AG09309 (cell line): Measurements from ENCODE around the gene FNDC3B.

ENCODE experiments used
- DNase-seq: peaks from one replicate; pipeline ENCODE4 v3.0.0-alpha.2; 2010; ENCODE audit warnings: low read depth
- H3K4me3 ChIP-seq: 2 replicates; pipeline ENCODE4 v1.5.1; 2011; ENCODE audit warnings: mild to moderate bottlenecking, low read depth, low read length, moderate library complexity; ENCODE audit not compliant: control insufficient read depth
- TF ChIP-seq, protein P1 (sequence below): IDR thresholded peaks from 2 replicates; pipeline ENCODE4 v1.5.1; 2011; ENCODE audit warnings: mild to moderate bottlenecking, low read depth, low read length, inconsistent platforms; ENCODE audit not compliant: insufficient read depth, control insufficient read depth; ENCODE audit errors: missing control alignments

The FNDC3B gene

GRCh38 chr3:172315401-172316091 is 276.2 kb downstream of the FNDC3B start:
- no peak for DNase-seq
- H3K4me3 ChIP-seq: no peak overlapping the region
- TF ChIP-seq, protein P1, sequence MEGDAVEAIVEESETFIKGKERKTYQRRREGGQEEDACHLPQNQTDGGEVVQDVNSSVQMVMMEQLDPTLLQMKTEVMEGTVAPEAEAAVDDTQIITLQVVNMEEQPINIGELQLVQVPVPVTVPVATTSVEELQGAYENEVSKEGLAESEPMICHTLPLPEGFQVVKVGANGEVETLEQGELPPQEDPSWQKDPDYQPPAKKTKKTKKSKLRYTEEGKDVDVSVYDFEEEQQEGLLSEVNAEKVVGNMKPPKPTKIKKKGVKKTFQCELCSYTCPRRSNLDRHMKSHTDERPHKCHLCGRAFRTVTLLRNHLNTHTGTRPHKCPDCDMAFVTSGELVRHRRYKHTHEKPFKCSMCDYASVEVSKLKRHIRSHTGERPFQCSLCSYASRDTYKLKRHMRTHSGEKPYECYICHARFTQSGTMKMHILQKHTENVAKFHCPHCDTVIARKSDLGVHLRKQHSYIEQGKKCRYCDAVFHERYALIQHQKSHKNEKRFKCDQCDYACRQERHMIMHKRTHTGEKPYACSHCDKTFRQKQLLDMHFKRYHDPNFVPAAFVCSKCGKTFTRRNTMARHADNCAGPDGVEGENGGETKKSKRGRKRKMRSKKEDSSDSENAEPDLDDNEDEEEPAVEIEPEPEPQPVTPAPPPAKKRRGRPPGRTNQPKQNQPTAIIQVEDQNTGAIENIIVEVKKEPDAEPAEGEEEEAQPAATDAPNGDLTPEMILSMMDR: no peak

DNA sequence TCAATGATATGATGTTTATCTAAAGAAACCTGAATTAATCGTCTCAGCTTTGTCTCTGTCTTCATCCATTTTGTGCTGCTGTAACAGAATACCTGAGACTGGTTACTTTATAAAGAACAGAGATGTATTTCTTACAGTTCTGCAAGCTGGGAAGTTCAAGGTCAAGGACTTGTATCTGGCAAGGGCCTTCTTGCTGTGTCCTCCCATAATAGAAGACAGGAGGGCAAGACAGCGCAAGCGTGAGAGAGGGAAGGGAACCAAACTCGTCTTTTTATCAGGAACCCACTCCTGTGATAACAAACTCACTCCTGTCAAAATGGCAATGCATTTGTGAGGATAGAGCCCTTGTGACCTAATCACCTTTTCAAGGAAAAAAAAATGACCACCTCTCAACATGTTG is 277.4 kb downstream of the FNDC3B start:
- no peak overlapping the region for H3K4me3 ChIP-seq
- no peak for DNase-seq
- TF ChIP-seq, protein P1: no peak

DNA sequence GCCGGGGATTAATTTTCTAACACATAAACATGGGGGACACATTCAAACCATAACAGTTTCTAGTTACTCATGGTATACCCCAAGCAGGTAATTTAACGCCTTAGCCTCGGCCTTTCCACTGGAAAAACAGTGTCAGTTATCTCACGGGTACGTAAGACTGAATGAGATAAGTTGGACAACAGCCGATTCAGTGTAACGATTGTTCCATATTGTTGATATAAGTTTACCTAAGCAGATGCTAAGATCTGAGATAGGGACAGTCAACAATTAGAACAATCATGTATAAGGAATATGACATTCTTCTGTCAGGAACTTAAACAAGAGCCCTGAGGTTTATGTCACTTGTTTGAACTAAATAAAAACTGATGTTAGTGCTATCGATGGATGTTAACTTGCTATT is 278.1 kb downstream of the FNDC3B start:
- TF ChIP-seq, protein P1: no peak
- no peak overlapping the region for H3K4me3 ChIP-seq
- DNase-seq: no peak

GRCh38 chr3:172317984-172318383 is 278.6 kb downstream of the FNDC3B start:
- DNase-seq: peak; percentile 81

GRCh38 chr3:172319595-172319994 is 280.2 kb downstream of the FNDC3B start:
- H3K4me3 ChIP-seq: no peak overlapping the region
- no peak for DNase-seq
- TF ChIP-seq, protein P1: no peak

More at GRCh38 chr3:172317984-172318383, 278.6 kb downstream of the FNDC3B start:
- no peak overlapping the region for H3K4me3 ChIP-seq
- TF ChIP-seq, protein P1: no peak

DNA sequence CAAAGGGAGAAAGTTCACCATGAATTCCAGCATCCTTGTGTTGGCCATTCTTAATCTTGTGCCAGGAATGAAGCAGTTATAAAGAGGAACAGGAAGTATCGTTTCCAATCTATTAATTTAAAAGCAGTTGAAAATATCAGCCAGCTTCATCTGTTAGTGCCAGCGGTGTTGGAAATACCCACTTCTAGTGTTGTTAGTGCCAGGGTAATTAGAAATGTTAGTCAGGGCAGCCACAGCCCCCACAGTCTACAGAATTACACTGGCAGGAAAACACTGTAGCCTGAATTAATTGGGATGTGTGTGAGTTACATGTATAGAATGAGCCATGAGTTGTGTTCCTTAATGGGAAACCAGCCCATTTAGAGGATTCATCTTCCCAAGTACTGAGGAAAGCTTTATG is 281.1 kb downstream of the FNDC3B start:
- DNase-seq: no peak
- TF ChIP-seq, protein P1: no peak
- no peak overlapping the region for H3K4me3 ChIP-seq
